PC-3 (cell line): ENCODE measurements around the gene VTI1A. TPM values are rescaled to one million over a fixed set of nuclear protein-coding genes. Genes with fewer than 3 reads are reported as not detected.
A peak's percentile ranks its signal among the peaks of the same experiment; 100 is the strongest.

Source experiments
- ATAC-seq: fragments of 200-7000 bp; cut with Tn5 transposase; 2 replicates; pipeline ENCODE4 v1.9.1; 2020; ENCODE audit warnings: mild to moderate bottlenecking, moderate library complexity
- BruUV-seq: library from RNA; stranded (reverse); fragments of 400-500 nt; replicated peaks from 2 replicates; lab custom pipeline; 2021; lab: Mats Ljungman, UMichigan
- CTCF ChIA-PET: fragments of 300-600 bp; sonication (Branson Sonifier 250); formaldehyde crosslinking; loops from one replicate; lab custom pipeline; 2022; ENCODE audit warnings: antibody characterized with exemption; lab: Charles Lee
- POLR2A ChIA-PET: fragments of 300-600 bp; sonication (Branson Sonifier 250); formaldehyde crosslinking; loops from one replicate; lab custom pipeline; 2022; ENCODE audit warnings: antibody characterized with exemption; ENCODE audit not compliant: unreplicated experiment; lab: Charles Lee
- DNase-seq: peaks from one replicate; pipeline ENCODE4 v3.0.0-alpha.2; 2015
- H2AFZ ChIP-seq: fragments of 300-600 bp; sonication (generic); 2 replicates; pipeline ENCODE4 v1.6.0; 2016; ENCODE audit warnings: antibody characterized with exemption, low read length
- H3F3A ChIP-seq: fragments of 300-600 bp; sonication (generic); one replicate; pipeline ENCODE4 v1.6.0; 2017; ENCODE audit warnings: antibody characterized with exemption, low read length, control low read depth, mild to moderate bottlenecking; ENCODE audit not compliant: unreplicated experiment
- H3K27ac ChIP-seq: fragments of 300-600 bp; sonication (generic); 2 replicates; pipeline ENCODE4 v1.5.1; 2016; ENCODE audit warnings: mild to moderate bottlenecking, low read length
- H3K27me3 ChIP-seq: fragments of 300-600 bp; sonication (generic); 2 replicates; pipeline ENCODE4 v1.6.1; 2016; ENCODE audit warnings: low read length, mixed read lengths
- H3K36me3 ChIP-seq: fragments of 300-600 bp; sonication (generic); 2 replicates; pipeline ENCODE4 v1.6.1; 2016; ENCODE audit warnings: low read depth, mixed run types, low read length, mixed read lengths
- H3K4me1 ChIP-seq: fragments of 300-600 bp; sonication (generic); 2 replicates; pipeline ENCODE4 v1.5.1; 2016; ENCODE audit warnings: low read length; ENCODE audit not compliant: insufficient read depth
- H3K4me2 ChIP-seq: fragments of 300-600 bp; sonication (generic); 2 replicates; pipeline ENCODE4 v1.6.0; 2016; ENCODE audit warnings: low read length
- H3K4me3 ChIP-seq: fragments of 300-600 bp; sonication (generic); 2 replicates; pipeline ENCODE4 v1.5.1; 2016; ENCODE audit warnings: mild to moderate bottlenecking, low read length, mixed read lengths
- H3K79me2 ChIP-seq: fragments of 300-600 bp; sonication (generic); 2 replicates; pipeline ENCODE4 v1.6.1; 2017; ENCODE audit warnings: low read length, mixed read lengths
- H3K9ac ChIP-seq: fragments of 300-600 bp; sonication (generic); 2 replicates; pipeline ENCODE4 v1.6.0; 2016; ENCODE audit warnings: mild to moderate bottlenecking, low read length
- H3K9me2 ChIP-seq: fragments of 300-600 bp; sonication (generic); replicated peaks from 2 replicates; pipeline ENCODE4 v1.6.1; 2016; ENCODE audit warnings: mixed run types, low read length, mixed read lengths
- H3K9me3 ChIP-seq: fragments of 300-600 bp; sonication (generic); 2 replicates; pipeline ENCODE4 v1.6.1; 2016; ENCODE audit warnings: low read length, mixed read lengths
- H4K20me1 ChIP-seq: fragments of 300-600 bp; sonication (generic); 2 replicates; pipeline ENCODE4 v1.6.1; 2016; ENCODE audit warnings: low read length, mixed read lengths
- CTCF ChIP-seq: fragments of 300-600 bp; sonication (generic); conservative IDR thresholded peaks from 2 replicates; pipeline ENCODE4 v1.5.1; 2017; ENCODE audit warnings: antibody characterized with exemption, low read depth, mild to moderate bottlenecking, low read length
- EZH2 ChIP-seq: fragments of 300-600 bp; sonication (generic); IDR thresholded peaks from one replicate; pipeline ENCODE4 v1.6.1; 2017; ENCODE audit warnings: antibody characterized with exemption, mild to moderate bottlenecking, low read length; ENCODE audit not compliant: unreplicated experiment
- EZH2phosphoT487 ChIP-seq: fragments of 300-600 bp; sonication (generic); IDR thresholded peaks from 2 replicates; pipeline ENCODE4 v1.6.1; 2018; ENCODE audit warnings: mild to moderate bottlenecking, antibody characterized with exemption, low read length, borderline replicate concordance
- intact Hi-C: fragments of 100-400 bp; cut with micrococcal nuclease; formaldehyde crosslinking; loops from 2 replicates; pipeline ENCODE4 v1.9.0; 2023
- total RNA-seq: library from RNA; depleted of rRNA; stranded (reverse); fragments of >200 nt; gene quantifications from 2 replicates; pipeline ENCODE4 v1.2.3, GENCODE V29; 2014

The VTI1A gene
- total RNA-seq, 1 experiment from 2014 or later: 18.1 TPM

GRCh38 chr10:112653851-112654250 lies 206.8 kb downstream of the VTI1A start:
- no peak for TF ChIP-seq CTCF
- no peak overlapping the region for H3K4me2 ChIP-seq
- H3K4me1 ChIP-seq: peaks cover 48% of the 10 kb centered on the region
- intact Hi-C loops: loop anchor here (10.0 kb wide), 2 partner anchors 61 to 441 kb away; no protein-coding TSS in a partner anchor
- DNase-seq (no peak), ATAC-seq (0 out of 2 replicates have a peak, but pooled peaks have one; percentile 6)
- ChIA-PET POLR2A (no interaction called here), CTCF (no interaction called here)
- no peaks in the 10 kb centered on the region for H3K9me2 ChIP-seq
- H3K79me2 ChIP-seq: no peaks in the 10 kb centered on the region
- H3K9me3 ChIP-seq: no peaks in the 10 kb centered on the region
- no peaks in the 10 kb centered on the region for H3K27me3 ChIP-seq
- no peak overlapping the region for H2AFZ ChIP-seq
- H3K27ac ChIP-seq: no peak overlapping the region; the same call in 1 of the 2 replicates
- H3F3A ChIP-seq: peaks cover 8% of the 10 kb centered on the region
- no peaks in the 10 kb centered on the region for H4K20me1 ChIP-seq
- H3K36me3 ChIP-seq: no peaks in the 10 kb centered on the region
- no TSS peak for BruUV-seq
- H3K9ac ChIP-seq: no peak overlapping the region
- H3K4me3 ChIP-seq: no peak overlapping the region

GRCh38 chr10:112654794-112655193 lies 207.8 kb downstream of the VTI1A start:
- H3K79me2 ChIP-seq: no peaks in the 10 kb centered on the region
- DNase-seq: no peak
- no peak overlapping the region for H3K4me2 ChIP-seq
- H3K9me2 ChIP-seq: no peaks in the 10 kb centered on the region
- ChIA-PET CTCF (no interaction called here), POLR2A (no interaction called here)
- H3K4me1 ChIP-seq: peaks cover 48% of the 10 kb centered on the region
- no peaks in the 10 kb centered on the region for H3K27me3 ChIP-seq
- no peaks in the 10 kb centered on the region for H4K20me1 ChIP-seq
- BruUV-seq: no TSS peak
- no peak overlapping the region for H3K27ac ChIP-seq
- H3K9me3 ChIP-seq: no peaks in the 10 kb centered on the region
- H3K4me3 ChIP-seq: no peak overlapping the region
- no peak overlapping the region for H3K9ac ChIP-seq
- H3K36me3 ChIP-seq: no peaks in the 10 kb centered on the region
- no peak overlapping the region for H2AFZ ChIP-seq
- intact Hi-C loops: loop anchor here (5.0 to 10.0 kb wide), 4 partner anchors 60 to 440 kb away; no protein-coding TSS in a partner anchor
- no peak for ATAC-seq
- TF ChIP-seq CTCF: no peak
- no peak for TF ChIP-seq EZH2
- H3F3A ChIP-seq: peaks cover 8% of the 10 kb centered on the region

GRCh38 chr10:112655722-112656121 lies 208.7 kb downstream of the VTI1A start:
- H3K79me2 ChIP-seq: no peaks in the 10 kb centered on the region
- H3K9ac ChIP-seq: no peak overlapping the region
- intact Hi-C loops: loop anchor here (5.0 to 10.0 kb wide), 4 partner anchors 59 to 439 kb away; no protein-coding TSS in a partner anchor
- ChIA-PET POLR2A (no interaction called here), CTCF (no interaction called here)
- H3K4me1 ChIP-seq: peaks cover 39% of the 10 kb centered on the region
- no peak overlapping the region for H3K4me3 ChIP-seq
- no peaks in the 10 kb centered on the region for H3K27me3 ChIP-seq
- ATAC-seq: no peak
- peaks cover 8% of the 10 kb centered on the region for H3F3A ChIP-seq
- no peak overlapping the region for H2AFZ ChIP-seq
- BruUV-seq: no TSS peak
- TF ChIP-seq EZH2phosphoT487 (no peak), EZH2 (no peak), CTCF (no peak)
- no peak overlapping the region for H3K27ac ChIP-seq
- no peak for DNase-seq
- H3K9me2 ChIP-seq: no peaks in the 10 kb centered on the region
- H3K36me3 ChIP-seq: no peaks in the 10 kb centered on the region
- H3K9me3 ChIP-seq: no peaks in the 10 kb centered on the region
- no peaks in the 10 kb centered on the region for H4K20me1 ChIP-seq
- H3K4me2 ChIP-seq: no peak overlapping the region
